ENCODE data around the gene VBP1. TPM values are rescaled to one million over a fixed set of nuclear protein-coding genes. Genes with fewer than 3 reads are reported as not detected.
"Not testable (repeated sequence)": the region's sequence is repeated elsewhere in the genome, so short reads cannot be mapped to it uniquely, and the experiment has no call there.

The VBP1 gene
- total and polyA plus RNA-seq, 5 donors from 2014 or later, result 22.9 to 101 (median 87.9) TPM

- DNase-seq (no peak), ATAC-seq (ENCODE audit: low read depth in 2 of 2) (no peak)
- no peaks in the 10 kb centered on the region for H3K27me3 ChIP-seq (ENCODE audit: control insufficient read depth, insufficient read depth, low read length)
- Mint-ChIP-seq H3K4me1 (peaks cover 0 to 26% (median 19%) of the 10 kb centered on the region in 4 donors), H3K4me3 (peak overlapping the region; percentile 95 to 100 (median 96)), H3K27ac (peak overlapping the region; percentile 64 to 88 (median 88)), H3K9me3 (peaks cover 0 to 1% (median 0%) of the 10 kb centered on the region in 7 donors), H3K27me3 (no peaks in the 10 kb centered on the region), H3K36me3 (peaks cover under 1% of the 10 kb centered on the region)
- H3K36me3 ChIP-seq (ENCODE audit: control insufficient read depth, insufficient read depth, low read length), result peaks cover 8% of the 10 kb centered on the region
- H3K4me3 ChIP-seq (ENCODE audit: low read depth, low read length), result peak overlapping the region; percentile 96
- H3K27ac ChIP-seq (ENCODE audit: insufficient read depth, low read length, poor library complexity, severe bottlenecking), result peak overlapping the region; percentile 69
- H3K9me3 ChIP-seq (ENCODE audit: control insufficient read depth in 2 of 2, low read length in 2 of 2), result no peaks in the 10 kb centered on the region
- peaks cover 16% of the 10 kb centered on the region for H3K4me1 ChIP-seq (ENCODE audit: control insufficient read depth, insufficient read depth, low read length, poor library complexity, severe bottlenecking)
Observed at GRCh38 chrX:155216940-155217440, 730 bp downstream of the VBP1 start.

DNA sequence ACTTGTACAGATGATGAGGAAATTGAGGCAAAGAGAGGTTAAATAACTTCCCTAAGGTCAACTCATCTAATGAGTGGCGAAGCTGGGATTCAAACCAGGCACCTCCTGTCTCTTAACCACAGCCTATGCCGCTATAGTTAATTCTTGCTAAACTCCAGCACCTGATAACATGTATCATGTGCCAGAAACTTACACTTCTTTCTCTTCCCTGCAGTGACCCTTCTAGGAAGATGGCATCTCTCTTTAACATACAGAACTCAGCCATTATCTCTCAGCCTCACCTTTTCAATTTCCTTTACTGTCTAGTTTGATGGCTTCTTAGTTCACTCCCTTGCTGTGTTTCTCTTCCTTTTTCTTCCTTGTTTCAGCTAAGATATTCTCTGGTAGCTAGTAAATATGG lies 2.5 kb downstream of the VBP1 start:
- Histone ChIP-seq H3K36me3 (ENCODE audit: control insufficient read depth, insufficient read depth, low read length) (peaks cover 13% of the 10 kb centered on the region), H3K9me3 (ENCODE audit: control insufficient read depth in 2 of 2, low read length in 2 of 2) (no peaks in the 10 kb centered on the region), H3K27ac (ENCODE audit: insufficient read depth, low read length, poor library complexity, severe bottlenecking) (no peak overlapping the region), H3K27me3 (ENCODE audit: control insufficient read depth, insufficient read depth, low read length) (no peaks in the 10 kb centered on the region), H3K4me3 (ENCODE audit: low read depth, low read length) (peak overlapping the region; percentile 96), H3K4me1 (ENCODE audit: control insufficient read depth, insufficient read depth, low read length, poor library complexity, severe bottlenecking) (peaks cover 16% of the 10 kb centered on the region)
- DNase-seq, result no peak
- Mint-ChIP-seq H3K36me3 (peaks cover 7% of the 10 kb centered on the region), H3K27me3 (no peaks in the 10 kb centered on the region), H3K9me3 (peaks cover 0 to 2% (median 0%) of the 10 kb centered on the region in 7 donors), H3K4me3 (peak overlapping the region; percentile 2 to 100 (median 48)), H3K4me1 (peaks cover 0 to 31% (median 19%) of the 10 kb centered on the region in 4 donors), H3K27ac (peak overlapping the region in 1 of 3 donors; percentile 42)
- no peak for ATAC-seq (ENCODE audit: low read depth in 2 of 2)

GRCh38 chrX:155221351-155221750 lies 5.1 kb downstream of the VBP1 start:
- H3K27me3 Mint-ChIP-seq, result no peaks in the 10 kb centered on the region
- ATAC-seq (ENCODE audit: low read depth in 2 of 2), result no peak
- Histone ChIP-seq H3K27ac (ENCODE audit: insufficient read depth, low read length, poor library complexity, severe bottlenecking) (no peak overlapping the region), H3K4me1 (ENCODE audit: control insufficient read depth, insufficient read depth, low read length, poor library complexity, severe bottlenecking) (peaks cover 16% of the 10 kb centered on the region), H3K27me3 (ENCODE audit: control insufficient read depth, insufficient read depth, low read length) (no peaks in the 10 kb centered on the region), H3K9me3 (ENCODE audit: control insufficient read depth in 2 of 2, low read length in 2 of 2) (no peaks in the 10 kb centered on the region), H3K4me3 (ENCODE audit: low read depth, low read length) (no peak overlapping the region), H3K36me3 (ENCODE audit: control insufficient read depth, insufficient read depth, low read length) (peaks cover 17% of the 10 kb centered on the region)
- DNase-seq, result no peak
- H3K4me1 Mint-ChIP-seq, result peaks cover 5 to 31% (median 19%) of the 10 kb centered on the region in 4 donors
- H3K36me3 Mint-ChIP-seq, result peaks cover 11% of the 10 kb centered on the region
- peaks cover 0 to 2% (median 0%) of the 10 kb centered on the region in 7 donors for H3K9me3 Mint-ChIP-seq
- H3K27ac Mint-ChIP-seq, result no peak overlapping the region
- no peak overlapping the region for H3K4me3 Mint-ChIP-seq

DNA sequence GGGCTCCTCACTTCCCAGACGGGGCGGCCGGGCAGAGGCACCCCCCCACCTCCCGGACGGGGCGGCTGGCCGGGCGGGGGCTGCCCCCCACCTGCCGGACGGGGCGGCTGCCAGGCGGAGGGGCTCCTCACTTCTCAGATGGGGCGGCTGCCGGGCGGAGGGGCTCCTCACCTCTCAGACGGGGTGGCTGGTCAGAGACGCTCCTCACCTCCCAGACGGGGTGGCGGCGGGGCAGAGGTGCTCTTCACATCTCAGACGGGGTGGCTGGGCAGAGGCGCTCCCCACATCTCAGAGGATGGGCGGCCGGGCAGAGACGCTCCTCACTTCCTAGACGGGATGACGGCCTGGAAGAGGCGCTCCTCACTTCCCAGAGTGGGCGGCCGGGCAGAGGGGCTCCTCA lies 7.5 kb downstream of the VBP1 start:
- H3K27ac ChIP-seq (ENCODE audit: insufficient read depth, low read length, poor library complexity, severe bottlenecking); H3K4me1 ChIP-seq (ENCODE audit: control insufficient read depth, insufficient read depth, low read length, poor library complexity, severe bottlenecking); H3K27me3 Mint-ChIP-seq; H3K9me3 Mint-ChIP-seq; H3K4me3 Mint-ChIP-seq; ATAC-seq (ENCODE audit: low read depth in 2 of 2); DNase-seq; H3K4me3 ChIP-seq (ENCODE audit: low read depth, low read length); H3K27me3 ChIP-seq (ENCODE audit: control insufficient read depth, insufficient read depth, low read length); H3K9me3 ChIP-seq (ENCODE audit: control insufficient read depth in 2 of 2, low read length in 2 of 2): not testable (repeated sequence)
- peak overlapping the region in 1 of 3 donors; percentile 32 for H3K27ac Mint-ChIP-seq
- peaks cover 11% of the 10 kb centered on the region for H3K36me3 Mint-ChIP-seq
- H3K36me3 ChIP-seq (ENCODE audit: control insufficient read depth, insufficient read depth, low read length), result peaks cover 33% of the 10 kb centered on the region
- H3K4me1 Mint-ChIP-seq, result peaks cover 5 to 14% (median 7%) of the 10 kb centered on the region in 4 donors

DNA sequence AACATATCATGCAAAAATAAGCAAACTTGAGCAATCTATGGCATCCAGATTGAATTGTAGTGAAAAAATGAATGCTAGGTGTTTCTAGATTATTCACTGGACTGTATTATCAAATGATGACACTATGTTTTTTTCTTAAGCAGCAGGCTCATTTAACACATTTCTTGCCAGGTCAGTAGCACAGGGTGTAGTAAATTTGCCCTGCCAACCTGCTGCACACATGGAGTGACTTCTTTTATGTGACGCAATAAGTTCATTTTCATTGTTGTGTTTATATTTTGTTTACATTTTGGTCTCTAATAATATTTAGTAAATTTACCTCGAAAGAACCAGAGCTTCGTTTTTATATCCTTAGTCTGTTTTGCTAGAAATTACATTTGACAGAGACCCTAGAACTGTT lies 9.5 kb downstream of the VBP1 start:
- Mint-ChIP-seq H3K4me3 (no peak overlapping the region), H3K27me3 (no peaks in the 10 kb centered on the region), H3K27ac (no peak overlapping the region), H3K36me3 (peaks cover 11% of the 10 kb centered on the region), H3K9me3 (peaks cover 0 to 2% (median 0%) of the 10 kb centered on the region in 7 donors), H3K4me1 (peaks cover 5 to 13% (median 5%) of the 10 kb centered on the region in 4 donors)
- Histone ChIP-seq H3K9me3 (ENCODE audit: control insufficient read depth in 2 of 2, low read length in 2 of 2) (no peaks in the 10 kb centered on the region), H3K36me3 (ENCODE audit: control insufficient read depth, insufficient read depth, low read length) (peaks cover 38% of the 10 kb centered on the region), H3K27ac (ENCODE audit: insufficient read depth, low read length, poor library complexity, severe bottlenecking) (no peak overlapping the region), H3K4me1 (ENCODE audit: control insufficient read depth, insufficient read depth, low read length, poor library complexity, severe bottlenecking) (no peaks in the 10 kb centered on the region), H3K4me3 (ENCODE audit: low read depth, low read length) (no peak overlapping the region), H3K27me3 (ENCODE audit: control insufficient read depth, insufficient read depth, low read length) (no peaks in the 10 kb centered on the region)
- ATAC-seq (ENCODE audit: low read depth in 2 of 2) (no peak), DNase-seq (no peak)

GRCh38 chrX:155231163-155231562 lies 14.9 kb downstream of the VBP1 start:
- H3K36me3 ChIP-seq (ENCODE audit: control insufficient read depth, insufficient read depth, low read length), result peaks cover 59% of the 10 kb centered on the region
- no peaks in the 10 kb centered on the region for H3K27me3 ChIP-seq (ENCODE audit: control insufficient read depth, insufficient read depth, low read length)
- H3K4me1 ChIP-seq (ENCODE audit: control insufficient read depth, insufficient read depth, low read length, poor library complexity, severe bottlenecking), result no peaks in the 10 kb centered on the region
- Mint-ChIP-seq H3K4me1 (peaks cover 4 to 18% (median 5%) of the 10 kb centered on the region in 4 donors), H3K9me3 (no peaks in the 10 kb centered on the region), H3K27ac (peak overlapping the region in 1 of 3 donors; percentile 58), H3K36me3 (peaks cover 13% of the 10 kb centered on the region), H3K27me3 (no peaks in the 10 kb centered on the region), H3K4me3 (no peak overlapping the region)
- DNase-seq, result no peak
- H3K9me3 ChIP-seq (ENCODE audit: control insufficient read depth in 2 of 2, low read length in 2 of 2), result no peaks in the 10 kb centered on the region
- no peak overlapping the region for H3K4me3 ChIP-seq (ENCODE audit: low read depth, low read length)
- ATAC-seq (ENCODE audit: low read depth in 2 of 2), result no peak
- H3K27ac ChIP-seq (ENCODE audit: insufficient read depth, low read length, poor library complexity, severe bottlenecking), result no peak overlapping the region

DNA sequence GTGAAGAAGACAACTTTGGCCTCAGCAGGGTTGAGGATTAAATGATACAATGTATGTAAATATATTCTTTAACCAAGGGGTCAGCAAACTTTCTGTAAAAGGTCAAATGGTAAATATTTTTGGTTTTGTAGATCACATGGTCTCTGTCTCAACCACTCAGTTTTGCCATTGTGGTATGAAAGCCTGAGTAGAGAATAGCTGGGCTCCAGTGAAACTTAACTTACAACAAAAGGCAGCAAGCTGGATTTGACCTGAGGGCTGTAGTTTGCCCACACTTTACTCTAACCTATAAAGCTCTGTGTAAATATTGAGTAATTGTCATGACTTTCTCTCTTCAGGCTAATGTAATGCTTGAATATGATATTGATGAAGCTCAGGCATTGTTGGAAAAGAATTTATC lies 19.6 kb downstream of the VBP1 start:
- H3K4me1 ChIP-seq (ENCODE audit: control insufficient read depth, insufficient read depth, low read length, poor library complexity, severe bottlenecking), result no peaks in the 10 kb centered on the region
- Mint-ChIP-seq H3K36me3 (peaks cover 25% of the 10 kb centered on the region), H3K4me3 (no peak overlapping the region), H3K4me1 (peaks cover 0 to 14% (median 4%) of the 10 kb centered on the region in 4 donors), H3K27me3 (no peaks in the 10 kb centered on the region), H3K27ac (peak overlapping the region in 1 of 3 donors; percentile 6), H3K9me3 (no peaks in the 10 kb centered on the region)
- H3K27me3 ChIP-seq (ENCODE audit: control insufficient read depth, insufficient read depth, low read length), result no peaks in the 10 kb centered on the region
- H3K4me3 ChIP-seq (ENCODE audit: low read depth, low read length), result no peak overlapping the region
- no peak for ATAC-seq (ENCODE audit: low read depth in 2 of 2)
- DNase-seq, result no peak
- peaks cover 60% of the 10 kb centered on the region for H3K36me3 ChIP-seq (ENCODE audit: control insufficient read depth, insufficient read depth, low read length)
- H3K27ac ChIP-seq (ENCODE audit: insufficient read depth, low read length, poor library complexity, severe bottlenecking), result no peak overlapping the region
- no peaks in the 10 kb centered on the region for H3K9me3 ChIP-seq (ENCODE audit: control insufficient read depth in 2 of 2, low read length in 2 of 2)

DNA sequence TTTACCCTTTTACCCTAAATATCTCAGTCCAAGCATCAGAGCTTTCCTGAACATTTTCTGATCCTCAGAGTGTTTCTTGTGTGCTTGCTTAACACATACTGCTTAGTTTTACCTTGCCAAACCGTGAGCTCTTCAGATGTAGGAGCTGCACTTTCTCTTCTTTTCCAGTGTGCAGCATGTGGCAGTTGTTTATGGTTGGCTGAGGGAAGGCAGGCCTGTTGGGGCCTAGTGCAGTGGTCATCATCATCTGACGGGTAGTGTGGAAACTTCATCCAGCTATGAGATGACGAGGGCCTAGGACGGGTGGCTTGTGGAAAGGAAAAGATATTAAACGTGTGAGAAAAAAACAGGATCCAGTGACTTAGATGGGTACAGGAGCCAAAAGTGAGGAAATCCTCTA lies 21.5 kb downstream of the VBP1 start:
- no peak for ATAC-seq (ENCODE audit: low read depth in 2 of 2)
- Mint-ChIP-seq H3K36me3 (peaks cover 20% of the 10 kb centered on the region), H3K27ac (no peak overlapping the region)

More for the DNA sequence above, 21.5 kb downstream of the VBP1 start:
- Histone ChIP-seq H3K27me3 (ENCODE audit: control insufficient read depth, insufficient read depth, low read length) (no peaks in the 10 kb centered on the region), H3K9me3 (ENCODE audit: control insufficient read depth in 2 of 2, low read length in 2 of 2) (no peaks in the 10 kb centered on the region), H3K27ac (ENCODE audit: insufficient read depth, low read length, poor library complexity, severe bottlenecking) (no peak overlapping the region), H3K36me3 (ENCODE audit: control insufficient read depth, insufficient read depth, low read length) (peaks cover 54% of the 10 kb centered on the region), H3K4me1 (ENCODE audit: control insufficient read depth, insufficient read depth, low read length, poor library complexity, severe bottlenecking) (no peaks in the 10 kb centered on the region), H3K4me3 (ENCODE audit: low read depth, low read length) (no peak overlapping the region)
- Mint-ChIP-seq H3K4me3 (no peak overlapping the region), H3K27me3 (no peaks in the 10 kb centered on the region), H3K4me1 (peaks cover 0 to 6% (median 1%) of the 10 kb centered on the region in 4 donors), H3K9me3 (no peaks in the 10 kb centered on the region)
- DNase-seq, result no peak

Data from CD4-positive, CD25-positive, alpha-beta regulatory T cell (primary cell).